ENCODE data around the gene ELFN2.

DNA sequence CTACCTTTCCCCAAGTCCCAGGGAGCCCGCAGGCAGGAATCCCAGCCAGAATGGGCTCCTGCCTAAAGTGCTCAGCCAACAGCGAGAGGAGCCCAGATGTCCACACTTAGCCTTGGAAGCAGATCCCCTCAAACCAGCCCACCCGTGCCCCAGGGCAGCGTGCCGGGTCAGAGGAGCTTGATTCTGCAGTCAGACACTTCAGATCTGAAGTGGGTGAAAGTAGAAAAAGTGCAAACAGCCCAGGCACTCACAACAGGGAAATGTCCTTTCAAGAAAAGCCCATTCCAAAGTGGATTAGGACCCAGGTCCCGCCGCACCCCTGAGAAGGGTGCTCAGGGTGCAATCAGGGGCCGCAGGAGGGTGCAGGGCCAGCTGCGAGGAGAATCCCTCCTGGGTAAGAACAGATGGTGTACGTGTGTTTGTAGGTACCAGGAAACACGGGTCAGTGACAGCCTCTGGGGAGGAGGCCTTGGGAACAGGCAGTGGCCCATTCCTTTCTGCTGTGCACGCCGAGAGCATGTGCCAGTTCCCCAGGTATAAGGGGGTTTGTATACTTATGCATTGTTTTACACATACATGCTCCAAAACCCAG, 17.7 kb downstream of the ELFN2 start:
- TF ChIP-seq, protein P1, sequence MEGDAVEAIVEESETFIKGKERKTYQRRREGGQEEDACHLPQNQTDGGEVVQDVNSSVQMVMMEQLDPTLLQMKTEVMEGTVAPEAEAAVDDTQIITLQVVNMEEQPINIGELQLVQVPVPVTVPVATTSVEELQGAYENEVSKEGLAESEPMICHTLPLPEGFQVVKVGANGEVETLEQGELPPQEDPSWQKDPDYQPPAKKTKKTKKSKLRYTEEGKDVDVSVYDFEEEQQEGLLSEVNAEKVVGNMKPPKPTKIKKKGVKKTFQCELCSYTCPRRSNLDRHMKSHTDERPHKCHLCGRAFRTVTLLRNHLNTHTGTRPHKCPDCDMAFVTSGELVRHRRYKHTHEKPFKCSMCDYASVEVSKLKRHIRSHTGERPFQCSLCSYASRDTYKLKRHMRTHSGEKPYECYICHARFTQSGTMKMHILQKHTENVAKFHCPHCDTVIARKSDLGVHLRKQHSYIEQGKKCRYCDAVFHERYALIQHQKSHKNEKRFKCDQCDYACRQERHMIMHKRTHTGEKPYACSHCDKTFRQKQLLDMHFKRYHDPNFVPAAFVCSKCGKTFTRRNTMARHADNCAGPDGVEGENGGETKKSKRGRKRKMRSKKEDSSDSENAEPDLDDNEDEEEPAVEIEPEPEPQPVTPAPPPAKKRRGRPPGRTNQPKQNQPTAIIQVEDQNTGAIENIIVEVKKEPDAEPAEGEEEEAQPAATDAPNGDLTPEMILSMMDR (IDR thresholded peaks at IDR 0.05) = no peak
- TF ChIP-seq EP300 (IDR thresholded peaks at IDR 0.05) = no peak
- TF ChIP-seq POLR2AphosphoS5 (IDR thresholded peaks at IDR 0.05) = no peak

Data from stomach (tissue), 4 donors.